ENCODE data around the gene NCMAP.
"Not testable (repeated sequence)": the region's sequence is repeated elsewhere in the genome, so short reads cannot be mapped to it uniquely, and the experiment has no call there.

NCMAP gene

DNA sequence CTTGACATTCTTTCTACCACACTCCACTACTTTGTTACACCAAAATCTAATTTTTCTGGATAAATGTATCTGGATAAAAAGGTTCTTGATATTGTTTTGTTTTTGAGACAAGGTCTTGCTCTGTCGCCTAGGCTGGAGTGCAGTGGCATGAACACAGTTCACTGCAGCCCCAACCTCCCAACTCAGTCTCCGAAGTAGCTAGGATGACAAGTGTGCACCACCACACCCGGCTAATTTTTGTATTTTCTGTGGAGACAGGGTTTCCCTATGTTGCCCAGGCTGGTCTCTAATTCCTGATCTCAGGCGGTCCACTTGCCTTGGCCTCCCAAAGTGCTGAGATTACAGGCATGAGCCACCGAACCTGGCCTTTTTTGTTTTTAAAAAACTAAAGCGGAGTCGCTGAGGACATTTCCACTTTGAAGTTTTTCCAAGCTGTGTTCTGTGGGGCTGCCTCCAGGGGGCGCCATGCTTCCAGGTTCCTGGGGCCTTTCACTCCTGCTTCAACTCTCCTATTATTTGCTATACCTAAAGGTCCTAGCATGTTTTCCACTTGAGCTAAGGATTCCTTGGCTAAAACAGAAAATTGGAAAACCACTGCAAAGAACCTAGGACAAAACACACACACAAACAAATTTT lies 14.1 kb upstream of the NCMAP start:
- no peak for DNase-seq (ENCODE audit: low spot score)

DNA sequence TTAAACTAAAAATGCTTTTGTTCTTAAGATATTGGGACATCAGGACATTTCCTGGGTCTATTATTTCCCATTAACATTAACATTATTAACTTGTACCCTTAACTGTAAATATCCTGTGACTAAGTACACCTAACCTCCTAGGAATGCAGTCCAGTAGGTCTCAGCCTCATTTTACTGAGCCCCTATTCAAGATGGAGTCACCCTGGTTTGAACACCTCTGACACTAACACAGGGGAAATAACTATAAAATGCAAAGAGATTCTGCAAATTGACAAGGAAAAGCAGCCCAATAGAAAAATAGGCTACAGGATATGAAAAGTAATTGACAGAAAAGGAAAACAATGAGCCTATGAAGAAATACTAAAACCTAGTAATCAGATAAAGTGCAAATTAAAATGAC lies 11.6 kb upstream of the NCMAP start:
- DNase-seq (ENCODE audit: low spot score), result no peak

DNA sequence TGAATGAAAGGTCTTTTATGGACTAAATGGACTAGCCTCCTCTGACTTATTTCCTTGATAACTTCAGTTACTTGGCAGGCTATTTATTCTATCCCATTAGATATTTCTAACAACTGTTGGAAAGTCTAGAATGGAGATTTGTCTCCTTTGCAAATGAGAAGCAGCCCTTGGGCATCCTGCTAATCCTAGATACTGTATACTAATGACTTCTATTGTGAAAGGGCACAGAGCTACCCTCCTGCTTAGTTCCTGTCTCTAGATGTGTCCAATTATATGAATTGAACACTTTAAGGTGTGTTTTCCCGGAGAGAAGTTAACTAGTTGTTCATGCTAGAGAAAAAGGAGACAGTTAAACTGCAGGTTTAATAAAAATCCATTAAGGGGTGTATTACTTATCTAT lies 10.2 kb upstream of the NCMAP start:
- DNase-seq (ENCODE audit: low spot score), result no peak

DNA sequence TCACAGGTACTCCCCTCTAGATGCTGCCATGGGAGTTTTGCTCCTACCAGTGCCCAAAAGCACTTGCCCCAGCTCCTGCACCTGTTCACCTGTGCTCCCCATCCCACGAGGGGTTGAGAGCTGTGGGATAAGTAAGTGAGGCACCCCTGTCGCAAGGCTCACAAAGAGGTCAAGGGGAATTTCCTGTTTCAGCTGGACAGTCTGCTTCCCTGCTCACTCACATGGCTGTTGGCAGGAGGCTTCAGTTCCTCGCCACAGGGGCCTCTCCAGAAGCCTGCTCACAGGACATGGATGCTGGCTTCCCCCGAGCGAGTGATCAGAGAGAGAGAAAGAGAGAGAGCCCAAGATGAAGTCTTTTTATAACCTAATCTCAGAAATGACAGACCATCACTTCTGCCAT lies 8.7 kb upstream of the NCMAP start:
- no peak for DNase-seq (ENCODE audit: low spot score)

DNA sequence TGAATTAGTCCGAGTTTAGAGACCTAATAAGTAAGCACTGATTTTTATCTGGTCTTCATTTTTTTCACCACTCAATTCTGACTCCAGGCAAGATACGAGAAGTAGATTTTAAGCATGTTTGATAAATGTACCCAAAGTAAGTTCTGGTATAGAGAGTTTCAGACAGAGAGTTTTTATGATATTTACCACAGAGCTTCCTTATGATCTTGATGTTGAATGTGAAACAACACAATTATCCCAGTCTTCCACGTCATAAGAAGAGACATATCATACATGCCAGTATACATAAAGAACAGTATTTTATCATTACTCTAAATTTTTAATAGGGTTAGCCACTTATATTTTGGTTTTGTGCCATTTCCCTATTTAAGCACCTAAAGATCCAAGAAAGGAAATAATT lies 7.8 kb upstream of the NCMAP start:
- DNase-seq (ENCODE audit: low spot score), result no peak

DNA sequence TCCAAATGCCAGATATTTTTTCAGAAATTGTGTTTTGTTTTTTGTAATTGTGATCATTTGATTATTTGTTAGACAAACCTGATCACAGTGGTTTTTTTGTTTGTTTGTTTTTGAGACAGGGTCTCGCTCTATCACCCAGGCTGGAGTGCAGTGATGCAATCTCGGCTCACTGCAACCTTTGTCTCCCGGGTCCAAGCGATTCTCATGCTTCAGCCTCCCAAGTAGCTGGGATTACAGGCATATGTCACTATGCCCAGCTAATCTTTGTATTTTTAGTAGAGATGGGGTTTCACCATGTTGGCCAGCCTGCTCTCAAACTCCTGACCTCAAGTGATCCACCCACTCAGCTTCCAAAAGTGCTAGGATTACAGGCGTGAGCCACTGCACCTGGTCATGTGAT lies 6.7 kb upstream of the NCMAP start:
- not testable (repeated sequence) for DNase-seq (ENCODE audit: low spot score)

DNA sequence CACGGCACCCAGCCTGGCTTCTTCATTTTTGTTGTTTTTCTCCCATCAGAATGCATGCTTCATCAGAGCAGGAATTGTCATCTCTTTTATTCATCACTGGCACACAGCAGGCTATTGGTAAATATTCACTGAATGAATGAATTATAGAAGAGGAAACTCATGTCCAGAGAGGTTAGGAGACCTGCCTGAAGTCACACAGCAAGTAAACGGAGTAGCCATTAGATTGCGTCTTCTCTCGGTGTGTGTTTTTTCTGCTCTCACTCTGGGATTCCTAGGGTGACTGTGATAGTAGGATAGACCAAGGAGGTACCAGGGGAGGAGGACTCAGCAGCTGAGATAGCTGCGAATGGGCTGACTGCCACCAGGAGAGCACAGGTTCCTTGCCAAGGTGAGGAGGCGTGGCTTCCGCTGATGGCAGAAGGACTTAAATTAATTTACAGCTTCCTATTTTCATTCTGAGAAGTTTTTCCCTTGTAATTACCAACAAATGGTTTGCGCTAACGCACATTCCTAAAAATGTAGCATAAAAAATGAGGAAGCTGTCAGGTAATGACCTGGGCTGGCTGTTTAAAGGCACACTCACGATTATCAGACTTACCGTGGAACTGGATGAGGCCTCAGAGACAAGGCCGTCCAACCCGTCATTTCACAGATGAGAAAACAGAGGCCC lies 4.5 kb upstream of the NCMAP start:
- DNase-seq (ENCODE audit: low spot score), result no peak

DNA sequence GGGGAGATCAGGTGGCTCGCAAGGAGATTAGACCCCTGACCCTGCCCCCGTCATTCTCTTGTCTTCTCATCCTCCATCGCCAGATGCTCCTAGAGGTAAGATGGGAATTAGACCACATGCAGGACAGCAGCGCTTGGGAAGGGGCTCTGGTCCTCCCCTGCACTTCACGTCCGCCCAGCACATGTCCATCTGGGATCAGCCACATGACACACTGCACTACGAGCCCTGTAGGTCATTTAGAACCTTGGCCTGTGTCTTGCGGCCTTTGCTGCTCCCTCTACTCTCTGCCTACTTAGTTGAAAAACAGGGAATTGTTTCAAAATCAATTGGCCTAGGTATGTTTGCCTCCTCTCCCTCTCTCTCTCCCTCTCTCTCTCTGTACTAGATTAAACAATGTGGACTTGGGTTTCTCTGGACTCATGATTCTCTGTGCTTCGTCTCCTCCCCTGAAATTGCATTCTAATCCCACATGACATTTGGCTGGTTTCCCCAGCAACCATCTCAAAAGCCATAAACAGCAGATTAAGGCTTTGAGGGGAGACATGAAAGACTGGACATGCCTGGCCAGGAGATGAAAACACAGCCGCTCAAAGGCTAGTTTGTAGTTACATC lies 3.8 kb upstream of the NCMAP start:
- no peak for DNase-seq (ENCODE audit: low spot score)

DNA sequence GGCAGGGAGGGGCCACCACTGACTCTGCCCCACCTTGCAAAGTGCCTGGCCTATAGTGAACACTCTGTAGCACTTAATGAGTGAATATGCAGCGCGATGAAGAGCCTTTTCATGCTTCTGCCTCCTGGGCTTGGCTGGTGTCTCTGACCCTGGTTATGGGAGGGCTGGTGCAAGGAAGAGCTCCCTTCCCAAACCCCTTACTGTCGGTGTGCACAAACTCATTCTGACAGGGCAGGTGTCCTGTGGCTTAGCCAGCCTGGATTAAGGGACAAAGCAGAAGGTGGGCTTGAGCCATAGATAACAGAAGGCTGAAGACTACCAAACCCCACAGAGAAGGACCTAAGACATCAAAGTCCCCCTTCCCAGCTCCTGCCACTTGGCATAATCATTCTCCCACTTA lies 2.0 kb upstream of the NCMAP start:
- no peak for DNase-seq (ENCODE audit: low spot score)

DNA sequence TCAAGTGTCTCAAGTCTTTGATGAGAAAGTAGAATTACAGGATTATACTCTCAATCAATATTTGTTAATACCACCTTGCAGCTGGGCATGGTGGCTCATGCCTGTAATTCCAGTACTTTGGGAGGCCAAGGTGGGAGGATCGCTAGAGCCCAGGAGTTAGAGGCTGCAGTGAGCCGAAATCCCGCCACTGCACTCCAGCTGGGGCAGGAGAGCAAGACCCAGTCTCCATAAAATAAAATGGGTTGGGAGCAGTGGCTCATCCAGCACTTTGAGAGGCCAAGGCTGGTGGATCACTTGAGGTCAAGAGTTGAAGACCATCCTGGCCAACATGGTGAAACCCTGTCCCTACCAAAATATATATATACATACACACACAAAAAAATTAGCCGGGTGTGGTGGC lies 1.2 kb upstream of the NCMAP start:
- no peak for DNase-seq (ENCODE audit: low spot score)

DNA sequence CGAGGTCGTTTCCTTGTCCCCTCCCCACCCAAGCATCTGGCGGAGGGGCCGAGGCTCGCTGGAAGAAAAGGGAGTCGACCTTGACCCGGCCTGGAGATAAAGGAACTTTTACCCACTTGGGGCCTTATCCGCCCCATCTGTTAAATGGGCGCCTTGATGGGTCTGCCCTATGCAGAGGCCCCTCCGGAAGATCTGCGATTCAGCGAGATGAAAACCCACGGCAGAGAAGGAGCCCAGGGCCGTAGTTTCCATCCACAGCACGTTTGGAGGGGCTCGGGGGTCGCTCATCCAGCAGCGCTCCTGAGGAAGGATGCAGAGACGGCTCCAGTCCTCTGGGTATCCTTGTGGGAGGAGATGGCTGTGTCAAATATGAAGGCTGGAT lies 518 bp downstream of the NCMAP start:
- DNase-seq (ENCODE audit: low spot score), result no peak

DNA sequence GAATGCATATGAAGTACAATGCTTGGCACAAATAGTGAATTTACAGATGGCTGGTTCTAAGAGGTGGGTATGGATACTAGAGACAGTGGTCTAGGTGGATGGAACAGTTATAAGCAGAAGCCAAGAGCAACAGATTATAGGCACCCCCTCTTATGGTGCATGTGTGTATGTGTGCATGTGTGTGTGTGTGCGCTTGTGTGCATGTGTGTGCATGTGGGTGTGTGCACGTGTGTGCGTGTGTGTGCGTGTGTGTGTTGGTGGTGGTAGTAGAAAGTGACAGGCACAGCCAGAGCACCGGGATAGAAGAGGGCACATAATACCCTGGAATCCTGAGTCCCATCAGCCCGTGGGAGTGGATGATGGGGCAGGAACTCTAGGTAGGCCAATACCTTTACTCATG lies 1.3 kb downstream of the NCMAP start:
- no peak for DNase-seq (ENCODE audit: low spot score)

DNA sequence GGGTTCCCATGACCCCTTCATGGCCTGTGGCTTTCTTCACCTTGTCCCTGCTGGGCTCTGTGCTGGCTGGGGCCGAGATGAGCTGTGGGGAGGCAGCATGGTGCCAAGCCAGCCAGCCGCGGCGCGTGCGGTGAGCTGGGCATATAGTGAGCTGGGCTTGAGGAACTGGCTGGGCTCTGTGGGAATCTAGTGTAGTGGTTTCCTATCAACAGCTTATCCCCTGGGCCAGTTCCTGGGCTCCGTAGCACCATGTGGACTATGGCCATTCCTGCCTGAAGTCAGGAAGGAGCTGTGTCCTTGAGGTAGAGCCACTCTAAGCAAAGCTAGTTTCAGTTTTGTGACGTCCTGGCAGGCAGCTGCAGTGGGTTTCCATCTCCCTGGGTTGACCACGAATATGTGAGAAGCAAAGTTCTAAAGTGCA lies 1.8 kb downstream of the NCMAP start:
- DNase-seq (ENCODE audit: low spot score), result no peak

DNA sequence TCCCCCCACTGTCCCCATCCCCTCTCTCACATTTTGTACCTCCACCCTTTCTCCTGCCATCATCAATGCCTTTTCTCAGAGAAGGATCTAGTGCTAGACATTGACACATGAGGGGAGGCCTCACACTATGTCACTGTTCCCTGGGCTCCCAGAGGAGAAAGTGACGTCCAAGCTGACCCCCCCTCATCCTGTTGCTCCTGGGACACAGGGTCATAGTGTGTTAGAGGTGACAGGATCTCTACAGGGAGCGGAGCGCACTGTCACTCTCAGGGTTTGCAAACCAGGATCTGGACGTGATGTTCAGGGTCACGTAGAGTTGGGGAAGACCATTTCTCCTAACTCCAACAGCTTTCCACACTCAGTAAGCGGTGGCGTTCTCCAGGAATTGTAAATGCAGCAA lies 2.6 kb downstream of the NCMAP start:
- DNase-seq (ENCODE audit: low spot score), result no peak

DNA sequence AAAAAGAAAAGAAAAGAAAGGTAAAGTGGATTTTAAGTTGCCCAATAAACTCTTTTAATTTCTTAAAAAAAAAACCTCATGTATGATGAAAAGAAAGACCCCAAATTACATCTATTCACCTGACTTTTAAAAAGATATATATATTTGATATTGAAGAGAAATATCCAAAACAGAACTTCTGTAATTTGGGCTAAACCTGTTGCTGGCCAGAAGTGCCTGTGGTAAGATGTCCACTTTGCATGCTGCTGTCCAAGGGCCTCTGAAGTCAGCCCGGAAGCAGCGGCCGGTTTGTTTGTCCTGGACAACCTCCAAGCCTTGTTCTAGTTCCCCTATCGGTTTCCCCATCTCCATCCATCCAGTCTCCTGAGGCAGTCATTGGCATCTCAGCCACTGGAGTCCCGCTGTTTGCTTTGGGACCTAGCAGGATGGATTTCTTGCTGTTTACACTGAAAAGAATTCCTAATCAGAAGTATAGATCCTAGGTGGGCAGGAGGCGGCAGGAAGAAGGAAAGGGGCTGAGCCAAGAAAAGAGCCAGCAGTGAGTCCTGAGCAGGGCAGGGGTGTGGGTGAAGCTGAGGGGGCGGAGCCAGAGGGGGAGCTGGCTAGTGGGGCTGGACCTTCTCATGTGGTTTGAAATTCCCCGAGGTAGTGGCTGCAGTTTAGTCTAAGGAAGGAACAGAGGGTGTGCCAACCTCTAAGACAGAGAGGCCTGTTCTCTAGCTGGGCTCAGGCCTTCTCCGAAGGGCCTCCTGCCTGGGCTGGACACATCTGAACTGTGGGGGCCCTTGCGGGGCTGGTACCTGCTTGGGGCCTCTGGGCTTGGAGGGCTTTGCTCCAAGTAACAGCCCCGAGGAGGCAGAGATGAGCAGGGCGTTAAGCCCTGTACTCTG lies 3.3 kb downstream of the NCMAP start:
- peak; percentile 11 for DNase-seq (ENCODE audit: low spot score)

DNA sequence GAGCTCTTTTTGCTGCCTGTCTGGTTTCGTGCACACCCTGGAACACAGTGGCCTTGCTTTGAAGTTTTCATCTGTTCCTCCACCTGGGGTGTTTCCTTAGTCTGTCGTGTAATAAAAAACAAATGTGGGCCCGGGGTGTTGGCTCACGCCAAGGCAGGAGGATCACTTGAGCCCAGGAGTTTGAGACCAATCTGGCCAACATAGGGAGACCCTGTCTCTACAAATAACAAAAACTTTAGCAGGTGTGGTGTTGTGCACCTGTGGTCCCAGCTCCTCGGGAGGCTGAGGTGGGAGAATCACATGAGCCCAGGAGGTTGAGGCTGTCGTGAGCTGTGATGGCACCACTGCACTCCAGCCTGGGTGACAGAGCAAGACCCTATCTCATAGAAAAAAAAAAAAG lies 4.5 kb downstream of the NCMAP start:
- DNase-seq (ENCODE audit: low spot score), result no peak

DNA sequence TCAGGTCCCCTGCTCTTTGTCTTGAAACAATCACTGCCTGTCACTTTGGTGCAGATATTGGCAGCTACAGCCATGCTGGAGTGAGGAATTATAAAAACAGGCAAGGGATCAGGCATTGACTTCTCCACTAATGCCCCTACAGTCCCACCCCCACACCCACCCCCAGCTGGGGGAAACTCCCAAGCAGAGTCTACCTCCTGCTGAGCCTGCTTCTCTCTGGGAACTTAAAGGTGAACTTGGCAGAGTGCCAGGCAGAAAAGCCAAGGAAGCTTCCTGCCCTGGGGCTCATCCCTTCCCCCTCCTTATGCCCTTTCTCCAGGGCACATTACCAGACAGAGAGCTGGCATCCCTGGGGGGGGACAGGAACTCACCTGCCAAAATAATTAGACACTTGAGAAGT lies 6.7 kb downstream of the NCMAP start:
- peak; percentile 37 for DNase-seq (ENCODE audit: low spot score)

DNA sequence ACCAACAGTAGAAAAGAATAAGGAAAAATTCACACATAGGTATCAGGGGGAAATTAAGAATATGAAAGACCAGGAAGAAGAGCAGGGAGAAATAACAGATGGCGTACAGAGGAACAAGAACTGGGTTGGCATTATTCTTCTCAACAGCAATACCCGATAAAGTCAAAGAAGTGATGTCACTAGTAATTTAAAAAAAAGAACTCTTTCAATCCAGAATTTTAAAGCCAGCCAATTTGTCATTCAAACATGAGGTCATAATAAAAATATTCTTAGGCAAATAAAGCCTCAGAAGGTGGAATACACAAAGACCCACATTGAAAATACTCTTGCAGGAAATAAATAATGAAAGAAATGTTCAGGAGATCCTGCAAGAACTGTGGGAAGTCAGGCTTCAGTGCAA lies 8.8 kb downstream of the NCMAP start:
- DNase-seq (ENCODE audit: low spot score), result no peak

DNA sequence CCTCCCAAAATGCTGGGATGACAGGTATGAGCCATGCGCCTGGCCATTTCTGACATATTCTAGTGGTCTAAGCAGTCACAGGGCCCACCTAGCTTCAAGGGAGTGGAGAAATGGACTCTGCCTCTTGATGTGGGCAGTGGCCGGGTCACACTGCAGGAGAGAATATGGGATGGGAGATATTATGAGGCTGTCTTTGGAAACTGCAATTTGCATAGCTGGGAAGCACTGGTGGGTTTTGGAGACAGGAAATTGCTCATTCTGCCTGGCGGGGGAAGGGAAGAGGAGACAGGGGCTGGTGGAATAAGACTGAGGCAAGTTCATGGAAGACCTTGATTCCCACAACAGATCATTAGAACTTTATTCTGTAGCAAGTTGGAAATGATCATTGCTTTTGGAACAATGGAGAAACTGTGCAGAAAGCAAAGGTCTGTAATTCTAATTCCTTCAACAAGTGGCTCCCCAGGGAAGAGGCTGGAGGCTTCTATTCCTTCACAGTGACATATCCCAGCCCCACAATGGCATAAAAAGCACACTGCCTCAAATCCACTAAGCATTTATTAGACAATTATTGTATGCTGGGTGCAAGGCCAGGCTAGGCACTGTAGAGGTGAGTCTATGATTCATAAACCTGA lies 10.5 kb downstream of the NCMAP start:
- DNase-seq (ENCODE audit: low spot score), result no peak

DNA sequence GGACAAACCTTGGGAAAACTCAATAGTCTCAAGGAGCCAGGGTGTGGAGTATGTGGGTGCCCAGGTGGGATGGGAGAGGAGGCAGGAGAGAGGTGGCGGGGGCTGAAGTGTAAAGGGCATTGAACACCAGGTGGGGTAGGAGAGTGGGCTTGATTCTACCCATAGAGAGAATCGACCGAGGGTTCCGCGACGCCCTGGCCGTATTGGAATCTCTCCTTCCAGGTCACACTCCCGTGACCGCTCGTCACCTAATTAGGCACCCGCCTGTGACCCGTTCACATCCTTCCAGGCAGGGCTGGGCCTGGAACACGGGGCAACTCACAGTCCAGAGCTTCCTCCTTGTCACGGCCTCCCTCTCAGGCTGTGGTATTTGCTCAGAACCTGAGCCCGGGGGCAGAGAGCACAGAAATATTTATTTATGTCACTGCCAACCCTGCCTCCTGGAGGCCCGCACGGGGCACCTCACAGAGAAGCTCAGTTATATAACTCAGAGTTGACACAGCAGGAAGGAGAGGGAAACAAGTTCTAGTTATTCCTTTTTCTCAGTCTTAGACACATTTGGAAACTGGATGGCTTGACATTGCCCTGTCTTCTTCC lies 12.0 kb downstream of the NCMAP start:
- no peak for DNase-seq (ENCODE audit: low spot score)

DNA sequence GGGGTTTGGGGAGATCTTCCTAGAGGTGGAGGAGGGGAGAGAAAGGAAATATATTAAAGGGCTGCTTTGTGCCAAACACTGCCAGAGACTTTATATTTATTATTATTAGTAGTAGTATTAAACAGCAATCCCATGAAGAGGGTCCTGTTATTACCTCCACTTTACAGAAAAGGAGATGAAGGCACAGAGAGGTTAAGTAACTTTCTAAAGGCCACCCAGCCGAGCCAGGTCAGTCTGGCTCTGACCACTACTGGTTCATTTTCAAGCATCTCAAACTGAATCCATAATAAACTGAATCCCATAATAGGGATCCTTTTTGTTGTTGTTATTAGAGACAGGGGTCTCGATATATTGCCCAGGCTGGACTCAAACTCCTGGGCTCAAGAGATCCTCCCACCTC lies 12.6 kb downstream of the NCMAP start:
- DNase-seq (ENCODE audit: low spot score), result no peak
